Frontal cortex (tissue), 4 donors: Measurements from ENCODE around the gene SGCD. TPM values are rescaled to one million over a fixed set of nuclear protein-coding genes. Genes with fewer than 3 reads are reported as not detected.

Experiments
- DNase-seq, 2 donors: peaks; one replicate each; pipeline ENCODE4 v3.0.0; 2012; ENCODE audit warnings: low spot score in 2 of 2
- FAIRE-seq: peaks from 2 replicates; lab custom pipeline; 2012; peaks lifted over from hg19 to GRCh38; lab: Jason Lieb, UNC
- total RNA-seq: library from RNA; depleted of rRNA; stranded (reverse); fragments of >200 nt; gene quantifications from one replicate; pipeline ENCODE4 v1.2.3, GENCODE V29; 2014
- donor health status: control.
- donor health status: control.
- donor health status: control.

SGCD gene
- total RNA-seq, 1 donor from 2014 or later = 3.3 TPM

- no peak for FAIRE-seq
Measured at GRCh38 chr5:156396063-156396829, 69.3 kb downstream of the SGCD start.

GRCh38 chr5:156396830-156397081 lies 69.8 kb downstream of the SGCD start:
- DNase-seq (no peak), FAIRE-seq (no peak)

More at GRCh38 chr5:156396063-156396829, 69.3 kb downstream of the SGCD start:
- no peak for DNase-seq

- DNase-seq = no peak
- no peak for FAIRE-seq
Measured at GRCh38 chr5:156399323-156399722, 72.4 kb downstream of the SGCD start.

GRCh38 chr5:156400231-156400986 lies 73.4 kb downstream of the SGCD start:
- DNase-seq (no peak), FAIRE-seq (no peak)

GRCh38 chr5:156401804-156402203 lies 74.8 kb downstream of the SGCD start:
- FAIRE-seq (no peak), DNase-seq (no peak)

GRCh38 chr5:156402387-156402921 lies 75.5 kb downstream of the SGCD start:
- FAIRE-seq (no peak), DNase-seq (no peak)

DNA sequence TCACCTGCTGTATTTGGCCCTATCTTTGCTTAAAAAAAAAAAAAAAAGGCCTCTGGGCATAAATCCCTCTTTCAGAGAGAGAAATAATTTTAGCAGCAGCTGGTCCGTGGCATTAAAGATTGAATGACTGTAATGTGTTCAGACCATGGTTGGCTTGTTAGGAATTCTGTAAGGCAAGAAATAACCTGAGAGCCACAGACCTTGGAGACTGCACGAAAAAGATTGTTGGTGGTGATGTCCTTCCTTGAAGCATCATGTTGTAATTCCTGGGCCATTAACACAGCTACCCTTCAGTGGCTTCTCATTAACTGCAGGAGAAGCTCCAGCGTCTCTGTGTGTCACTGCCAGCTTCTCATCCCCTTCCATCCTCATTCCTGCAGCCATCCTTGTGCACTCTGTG lies 79.0 kb downstream of the SGCD start:
- FAIRE-seq (no peak), DNase-seq (no peak)

DNA sequence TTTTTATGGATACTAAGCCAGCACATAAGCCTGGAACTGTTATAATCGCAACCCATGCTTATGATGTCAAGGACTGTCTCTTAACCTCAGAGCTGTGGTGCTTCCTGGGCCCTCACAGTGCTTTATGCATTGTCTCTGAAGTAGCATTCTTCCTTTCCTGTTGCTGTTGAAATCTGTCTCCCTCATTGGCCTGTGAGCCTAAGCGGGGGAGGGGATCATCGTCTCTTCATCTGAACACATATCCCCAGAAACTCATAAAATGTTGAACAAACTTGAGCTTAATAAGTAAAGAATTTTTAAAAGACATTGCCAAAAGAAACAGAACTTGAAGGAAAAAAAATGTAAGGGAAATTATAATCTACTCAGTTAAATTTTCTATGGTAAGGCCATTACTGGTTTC lies 80.3 kb downstream of the SGCD start:
- DNase-seq (no peak), FAIRE-seq (no peak)

- no peak for DNase-seq
- FAIRE-seq = no peak
Measured at GRCh38 chr5:156409834-156410233, 82.9 kb downstream of the SGCD start.

DNA sequence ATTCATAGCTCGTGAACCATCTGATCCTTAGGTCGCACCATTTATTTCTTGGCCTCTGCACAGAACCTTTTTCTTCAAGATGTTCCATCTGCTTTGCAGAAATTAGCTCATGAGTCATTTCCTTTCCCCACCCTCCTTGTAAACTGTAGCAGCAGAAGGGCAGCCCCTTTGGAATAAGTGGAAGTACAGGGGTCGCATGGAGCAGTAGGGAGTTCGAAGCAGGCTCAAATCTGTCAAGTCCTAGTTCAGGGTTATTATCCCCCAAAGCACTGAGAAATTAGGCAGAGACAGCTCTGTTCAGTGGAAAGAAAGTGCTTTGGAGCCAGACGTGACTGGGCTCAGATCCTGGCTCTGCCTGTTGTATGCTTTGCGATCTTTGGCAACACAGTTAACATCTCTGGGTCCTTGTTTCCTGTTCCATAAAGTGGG lies 84.2 kb downstream of the SGCD start:
- peak in 1 of 2 donors; percentile 12 for DNase-seq
- no peak for FAIRE-seq

GRCh38 chr5:156411957-156412356 lies 85.0 kb downstream of the SGCD start:
- FAIRE-seq (no peak), DNase-seq (no peak)

DNA sequence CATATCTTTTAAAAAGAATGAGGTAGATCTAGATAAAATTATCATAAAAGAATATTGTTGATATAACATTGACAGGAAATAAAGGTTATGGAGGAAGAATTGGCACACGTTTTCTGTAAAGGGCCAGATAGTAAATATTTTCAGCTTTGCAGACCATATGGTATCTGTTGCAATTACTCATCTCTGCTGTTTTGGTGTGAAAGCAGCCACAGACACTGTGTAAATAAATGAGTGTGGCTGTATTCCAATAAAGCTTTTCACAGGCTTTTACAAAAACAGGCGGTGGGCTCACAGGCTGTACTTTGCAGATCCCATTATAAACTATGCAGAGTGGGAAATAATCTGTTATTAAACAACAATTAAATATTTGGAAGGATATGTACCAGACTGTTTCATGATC lies 87.4 kb downstream of the SGCD start:
- FAIRE-seq (no peak), DNase-seq (no peak)

DNA sequence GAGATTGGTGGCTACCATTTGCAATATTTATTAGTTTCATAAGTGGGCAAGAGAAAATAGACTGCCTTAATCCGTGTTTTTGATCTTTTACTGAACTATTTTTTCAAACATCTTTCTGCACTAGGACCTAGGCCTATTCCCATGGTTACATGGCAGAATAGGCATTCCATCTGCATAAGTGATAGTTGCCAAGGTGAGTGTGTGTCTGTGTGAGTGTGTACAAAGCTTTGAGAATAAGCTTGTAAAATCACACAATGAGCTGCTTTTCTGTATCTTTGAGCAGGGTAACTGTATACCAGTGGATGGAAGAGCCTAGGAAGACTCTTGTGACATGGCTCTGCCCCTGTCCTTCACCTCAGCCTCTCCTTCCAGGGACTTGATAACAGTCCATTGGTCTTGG lies 92.7 kb downstream of the SGCD start:
- DNase-seq = no peak
- FAIRE-seq = no peak

DNA sequence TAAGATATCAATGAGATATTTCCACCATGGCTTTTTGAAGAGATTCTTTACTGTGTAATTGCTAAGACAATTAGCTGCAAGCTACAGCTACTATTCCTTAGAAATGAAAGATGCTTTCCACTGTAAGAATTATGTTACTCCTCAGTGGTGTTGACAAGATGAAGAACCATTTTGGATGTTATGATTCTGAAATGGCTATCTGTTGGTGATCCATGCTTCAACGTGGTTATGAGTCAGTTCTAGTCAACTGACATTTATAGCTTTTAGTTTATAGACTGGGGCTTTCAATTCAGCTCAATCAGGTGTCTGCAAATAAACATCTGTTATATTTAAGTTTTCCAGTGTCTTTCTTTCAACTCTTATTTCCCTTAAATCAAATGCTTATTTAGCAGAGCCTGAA lies 93.7 kb downstream of the SGCD start:
- no peak for FAIRE-seq
- DNase-seq = no peak

DNA sequence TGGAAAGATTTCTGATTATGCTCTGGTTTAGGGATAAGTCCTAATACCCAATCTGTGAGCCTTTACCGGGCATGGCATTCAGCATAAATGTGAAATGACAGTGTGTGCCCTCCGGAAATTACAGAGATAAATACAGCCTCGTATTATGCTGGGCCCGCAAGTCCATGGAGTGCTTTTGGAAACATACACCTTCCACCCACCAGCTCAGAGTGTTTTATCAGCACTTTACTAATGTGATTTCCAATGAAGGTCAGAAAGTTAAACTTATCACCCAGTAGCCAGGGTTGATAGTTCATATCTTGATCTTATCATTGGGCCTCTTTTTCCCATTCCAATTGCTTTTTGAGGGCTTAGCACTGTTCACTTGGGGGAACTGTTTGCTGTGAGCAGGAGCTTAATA lies 94.8 kb downstream of the SGCD start:
- DNase-seq = no peak
- FAIRE-seq = no peak

DNA sequence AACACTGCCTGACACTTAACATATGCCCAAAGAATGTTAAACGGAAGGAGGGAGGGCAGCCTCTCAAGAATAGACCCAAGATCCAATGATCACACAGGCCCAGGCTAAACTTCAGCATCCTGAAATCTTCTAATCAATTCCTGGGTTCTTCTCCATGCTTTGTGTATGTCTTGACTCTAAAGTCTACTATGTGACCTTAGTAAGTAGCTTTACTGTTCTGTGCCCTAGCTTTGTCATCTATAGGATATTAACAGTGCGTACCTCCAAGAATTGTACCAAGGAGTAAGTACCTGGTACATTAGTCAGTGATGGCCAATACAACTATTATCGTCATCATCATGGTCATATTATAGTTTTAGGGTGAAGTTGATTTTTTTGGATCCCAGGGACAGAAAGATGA lies 96.6 kb downstream of the SGCD start:
- FAIRE-seq (no peak), DNase-seq (no peak)

- no peak for FAIRE-seq
- DNase-seq = no peak
Measured at GRCh38 chr5:156427315-156427714, 100.4 kb downstream of the SGCD start.

DNA sequence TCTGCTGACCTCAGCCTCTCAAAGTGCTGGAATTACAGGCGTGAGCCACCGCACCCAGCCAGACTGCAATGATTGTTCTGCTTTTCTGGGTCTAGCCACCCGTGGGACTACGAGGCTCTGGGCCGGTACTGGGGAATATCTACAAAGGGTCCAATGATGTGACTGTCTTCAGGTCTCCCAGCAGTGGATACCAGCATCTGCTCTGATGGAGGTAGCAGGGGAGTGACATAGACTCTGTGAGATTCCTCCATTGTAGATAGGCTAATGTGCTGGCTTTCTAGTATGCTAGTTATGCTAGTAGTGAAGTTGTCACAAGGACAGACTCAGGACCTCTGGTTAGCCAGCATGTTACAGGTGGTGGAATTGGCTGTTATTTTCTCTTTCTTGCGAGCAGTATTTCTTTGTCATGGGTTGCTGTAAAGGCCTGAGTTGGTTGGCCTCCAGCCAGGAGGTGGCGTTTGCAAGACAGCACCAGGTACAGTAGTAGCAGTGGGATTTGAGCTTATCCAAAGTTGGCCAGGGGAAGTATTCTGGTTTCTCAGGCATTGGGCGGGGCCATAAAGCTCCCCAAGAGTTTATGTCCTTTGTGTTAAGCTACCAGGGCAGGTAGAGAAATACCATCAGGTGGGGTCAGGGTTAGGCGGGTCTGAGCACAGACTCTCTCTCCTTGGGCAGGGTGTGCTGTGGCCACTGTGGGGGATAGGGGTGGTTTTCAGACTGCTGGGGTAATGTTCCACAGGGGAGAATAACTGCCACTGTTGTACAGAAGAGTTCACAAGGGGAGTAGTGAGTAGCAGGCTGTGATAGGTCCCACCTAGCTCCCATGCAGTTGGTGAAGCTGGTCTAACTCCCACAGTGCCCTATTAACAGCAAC lies 105.2 kb downstream of the SGCD start:
- DNase-seq (no peak), FAIRE-seq (no peak)

DNA sequence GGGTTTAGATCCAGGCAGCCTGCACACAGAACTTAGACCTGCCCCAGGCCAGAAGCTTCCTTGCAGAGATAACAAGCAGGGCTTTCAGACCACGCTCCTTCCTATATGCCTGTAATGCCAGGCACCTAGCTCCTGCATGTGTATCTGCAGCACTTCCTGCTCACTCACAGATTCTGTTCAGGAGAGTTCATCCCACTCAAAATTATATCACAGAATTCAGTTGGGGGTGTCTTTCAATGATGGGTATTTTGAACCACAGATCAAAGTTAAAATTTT lies 105.8 kb downstream of the SGCD start:
- FAIRE-seq = no peak
- DNase-seq = no peak

DNA sequence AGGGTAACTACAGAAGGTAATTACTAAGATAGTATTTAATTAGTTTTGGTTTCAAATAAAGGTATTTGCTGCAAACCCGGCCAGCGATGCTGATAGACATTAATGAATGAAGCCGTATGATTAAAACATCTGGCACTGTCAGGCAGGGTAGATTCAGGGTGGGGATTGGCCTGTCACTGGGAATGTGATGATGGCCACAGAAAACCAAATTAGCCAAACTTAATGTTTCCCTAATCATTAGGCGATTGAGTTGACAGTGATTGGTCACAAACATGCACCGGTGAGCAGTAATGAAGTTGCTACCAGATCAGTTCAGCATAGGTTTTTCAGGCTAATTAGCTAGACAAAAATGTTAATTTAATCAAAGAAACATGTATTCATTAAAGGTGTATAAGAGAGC lies 107.5 kb downstream of the SGCD start:
- FAIRE-seq = no peak
- DNase-seq = no peak

DNA sequence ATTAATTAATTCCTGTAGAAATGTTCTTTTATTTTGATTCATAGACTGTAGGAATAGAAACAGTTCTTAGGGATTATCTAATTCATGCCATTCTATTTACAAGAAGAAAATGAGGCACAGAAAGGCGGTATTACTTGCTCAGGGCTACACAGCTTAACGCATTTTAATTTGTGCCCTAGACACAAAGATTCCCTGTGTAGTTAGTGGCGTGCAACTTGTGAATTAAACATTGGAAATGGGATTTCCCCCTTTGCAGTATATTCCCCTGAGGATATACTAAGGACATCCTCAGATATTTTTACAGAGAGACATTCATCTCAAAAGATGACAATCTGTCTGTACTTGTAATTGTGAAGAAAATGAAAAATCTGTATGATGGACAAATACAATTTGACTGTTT lies 108.1 kb downstream of the SGCD start:
- FAIRE-seq = no peak
- no peak for DNase-seq
